Retinal pigment epithelial cell (primary cell): ENCODE measurements around the gene ANKZF1.

Experiments
- DNase-seq: peaks from one replicate; pipeline ENCODE4 v3.0.0-alpha.2; 2010; ENCODE audit warnings: low read depth
- H3K4me3 ChIP-seq: 2 replicates; pipeline ENCODE4 v1.5.1; 2011; ENCODE audit warnings: mild to moderate bottlenecking, low read length, control low read depth, moderate library complexity
- CTCF ChIP-seq: conservative IDR thresholded peaks from 2 replicates; pipeline ENCODE4 v1.5.1; 2011; ENCODE audit warnings: low read depth, low read length, control low read depth, inconsistent platforms

The ANKZF1 gene

GRCh38 chr2:219266886-219267285 is 37.3 kb downstream of the ANKZF1 start:
- H3K4me3 ChIP-seq = no peak overlapping the region
- DNase-seq = no peak
- TF ChIP-seq CTCF = no peak

GRCh38 chr2:219268294-219268693 is 38.7 kb downstream of the ANKZF1 start:
- no peak for TF ChIP-seq CTCF
- H3K4me3 ChIP-seq = no peak overlapping the region
- no peak for DNase-seq

GRCh38 chr2:219269362-219270054 is 39.9 kb downstream of the ANKZF1 start:
- no peak overlapping the region for H3K4me3 ChIP-seq
- no peak for TF ChIP-seq CTCF
- DNase-seq = no peak

- no peak overlapping the region for H3K4me3 ChIP-seq
- no peak for TF ChIP-seq CTCF
- no peak for DNase-seq
Measured at GRCh38 chr2:219270055-219270372, 40.4 kb downstream of the ANKZF1 start.

GRCh38 chr2:219271021-219271420 is 41.4 kb downstream of the ANKZF1 start:
- no peak for TF ChIP-seq CTCF
- H3K4me3 ChIP-seq = no peak overlapping the region
- no peak for DNase-seq

GRCh38 chr2:219272356-219272755 is 42.8 kb downstream of the ANKZF1 start:
- TF ChIP-seq CTCF = no peak
- no peak overlapping the region for H3K4me3 ChIP-seq
- DNase-seq = no peak

- H3K4me3 ChIP-seq = no peak overlapping the region
- TF ChIP-seq CTCF = no peak
- DNase-seq = no peak
Measured at GRCh38 chr2:219272995-219273394, 43.4 kb downstream of the ANKZF1 start.
